Effector memory CD8-positive, alpha-beta T cell (primary cell): ENCODE measurements around the gene MYO10.
"Not testable (repeated sequence)": the region's sequence is repeated elsewhere in the genome, so short reads cannot be mapped to it uniquely, and the experiment has no call there.

Experiments used
- ATAC-seq: fragments of 150-1000 bp; cut with Tn5 transposase; replicated peaks from 2 replicates; pipeline ENCODE4 v1.10.0; 2021; ENCODE audit warnings: mild to moderate bottlenecking, moderate library complexity
- DNase-seq, 3 experiments: peaks; one replicate each; pipeline ENCODE4 v3.0.0; 2021
- H3K27ac Mint-ChIP-seq, 2 donors: one replicate each; pipeline ENCODE4 v1.8.0; 2022; ENCODE audit warnings: mild to moderate bottlenecking in 2 of 2, mixed read lengths in 2 of 2, moderate library complexity in 2 of 2
- H3K27me3 Mint-ChIP-seq, 2 donors: one replicate each; pipeline ENCODE4 v1.8.0; 2022; ENCODE audit warnings: mixed read lengths in 2 of 2
- H3K36me3 Mint-ChIP-seq: one replicate; pipeline ENCODE4 v1.8.0; 2022; ENCODE audit warnings: mild to moderate bottlenecking, moderate library complexity, mixed read lengths; ENCODE audit not compliant: insufficient read depth
- H3K4me1 Mint-ChIP-seq, 2 donors: one replicate each; pipeline ENCODE4 v1.8.0; 2022; ENCODE audit warnings: low read depth in 2 of 2, mixed read lengths in 2 of 2
- H3K4me3 Mint-ChIP-seq, 2 donors: one replicate each; pipeline ENCODE4 v1.8.0; 2022; ENCODE audit warnings: mild to moderate bottlenecking in 2 of 2, mixed read lengths in 2 of 2, moderate library complexity in 2 of 2
- H3K9me3 Mint-ChIP-seq, 2 donors: one replicate each; pipeline ENCODE4 v1.8.0; 2022; ENCODE audit warnings: mixed read lengths in 2 of 2

The MYO10 gene

GRCh38 chr5:16853518-16853917 lies 82.6 kb downstream of the MYO10 start:
- Mint-ChIP-seq H3K27me3 (no peaks in the 10 kb centered on the region), H3K27ac (no peak overlapping the region)
- no peak for DNase-seq

DNA sequence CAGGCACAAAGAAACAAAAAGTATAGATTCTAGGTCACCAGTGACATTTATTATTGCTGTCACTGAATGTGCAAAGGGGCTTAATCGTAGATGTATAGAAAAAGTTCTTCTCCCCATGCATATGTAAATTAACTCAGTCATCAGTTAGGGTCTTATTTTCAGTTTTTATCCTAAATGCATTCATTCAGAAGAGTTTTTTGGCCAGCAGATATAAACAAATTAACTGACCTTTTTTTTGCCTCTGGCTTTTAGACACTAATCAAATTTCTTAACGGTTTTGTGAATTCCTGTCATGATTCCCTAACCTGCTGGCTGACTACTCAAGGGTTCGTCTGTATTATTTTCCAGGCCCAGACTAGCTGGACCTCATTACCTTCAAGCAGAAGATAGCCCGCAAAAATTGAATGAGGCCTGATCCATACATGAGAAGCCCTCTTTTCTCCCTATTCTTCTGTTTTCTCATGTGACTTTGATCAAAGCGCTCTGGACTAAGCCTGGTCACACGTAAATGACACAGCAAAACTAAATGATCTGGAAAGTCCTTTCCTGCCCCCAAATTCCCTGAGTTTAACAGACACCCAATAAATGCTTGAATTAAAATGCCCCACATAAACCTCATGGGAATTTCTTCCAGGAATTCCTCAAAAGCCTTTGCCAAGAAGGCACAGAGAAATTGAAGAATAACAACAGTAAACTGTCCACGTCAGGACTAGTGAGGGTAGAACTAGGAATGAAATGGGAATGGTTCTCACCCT lies 83.7 kb downstream of the MYO10 start:
- ATAC-seq (no peak), DNase-seq (no peak)
- no peak overlapping the region for H3K27ac Mint-ChIP-seq
- H3K27me3 Mint-ChIP-seq, result no peaks in the 10 kb centered on the region
- no peaks in the 10 kb centered on the region for H3K36me3 Mint-ChIP-seq
- H3K9me3 Mint-ChIP-seq, result peaks cover 0 to 1% of the 10 kb centered on the region in 2 donors
- no peak overlapping the region for H3K4me3 Mint-ChIP-seq
- no peaks in the 10 kb centered on the region for H3K4me1 Mint-ChIP-seq

More at GRCh38 chr5:16853518-16853917, 82.6 kb downstream of the MYO10 start:
- no peak for ATAC-seq
- Mint-ChIP-seq H3K9me3 (peaks cover 0 to 1% of the 10 kb centered on the region in 2 donors), H3K4me3 (no peak overlapping the region), H3K4me1 (no peaks in the 10 kb centered on the region), H3K36me3 (no peaks in the 10 kb centered on the region)

DNA sequence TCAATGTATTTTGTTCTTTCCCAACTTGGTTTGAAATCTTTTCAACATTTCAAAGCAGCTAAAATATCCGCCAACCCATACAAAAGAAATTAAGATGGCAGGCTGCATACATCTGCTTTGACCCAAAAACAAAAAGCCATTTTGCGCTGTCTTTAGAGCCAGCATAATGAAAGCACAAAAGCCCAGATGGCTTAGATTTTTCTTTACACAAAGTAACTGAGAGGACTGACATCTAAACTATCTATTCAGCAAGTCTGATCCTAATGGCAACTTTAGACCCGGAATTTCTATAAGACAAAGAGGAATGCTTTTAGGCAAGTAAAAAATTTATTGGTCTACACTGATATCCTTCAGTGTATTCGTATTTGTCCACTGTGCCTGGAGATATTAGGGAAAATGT lies 86.3 kb downstream of the MYO10 start:
- peaks cover 0 to 1% of the 10 kb centered on the region in 2 donors for H3K9me3 Mint-ChIP-seq
- no peak for DNase-seq
- no peaks in the 10 kb centered on the region for H3K27me3 Mint-ChIP-seq
- no peak overlapping the region for H3K4me3 Mint-ChIP-seq
- no peaks in the 10 kb centered on the region for H3K36me3 Mint-ChIP-seq
- H3K27ac Mint-ChIP-seq, result no peak overlapping the region
- ATAC-seq, result no peak
- no peaks in the 10 kb centered on the region for H3K4me1 Mint-ChIP-seq

- no peak overlapping the region for H3K4me3 Mint-ChIP-seq
- H3K9me3 Mint-ChIP-seq, result peaks cover 0 to 1% of the 10 kb centered on the region in 2 donors
- H3K4me1 Mint-ChIP-seq, result no peaks in the 10 kb centered on the region
- no peak overlapping the region for H3K27ac Mint-ChIP-seq
- ATAC-seq (no peak), DNase-seq (no peak)
- H3K27me3 Mint-ChIP-seq, result no peaks in the 10 kb centered on the region
- H3K36me3 Mint-ChIP-seq, result no peaks in the 10 kb centered on the region
These were observed 86.9 kb downstream of the MYO10 start for GRCh38 chr5:16849181-16849580.

DNA sequence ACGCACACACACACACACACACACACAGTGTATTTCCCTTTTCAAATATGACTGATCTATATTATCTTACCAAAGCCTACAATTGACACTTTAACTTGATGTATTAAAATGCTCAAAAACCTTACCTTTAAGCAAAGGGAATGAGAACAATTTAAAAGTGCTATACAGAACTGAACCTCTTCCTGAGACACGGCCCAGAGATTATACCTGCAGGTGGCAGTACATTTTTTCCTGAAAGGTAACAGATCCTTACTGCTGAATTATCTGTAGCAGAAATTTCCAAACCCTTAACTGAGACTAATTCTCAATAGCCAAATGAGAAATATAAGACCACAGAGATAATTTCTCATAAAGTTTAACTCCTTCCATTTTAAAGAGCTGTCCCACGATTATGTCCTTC lies 91.1 kb downstream of the MYO10 start:
- Mint-ChIP-seq H3K27me3 (no peaks in the 10 kb centered on the region), H3K36me3 (no peaks in the 10 kb centered on the region), H3K4me1 (no peaks in the 10 kb centered on the region), H3K27ac (no peak overlapping the region), H3K4me3 (no peak overlapping the region), H3K9me3 (peaks cover 0 to 1% of the 10 kb centered on the region in 2 donors)
- ATAC-seq (no peak), DNase-seq (no peak)

DNA sequence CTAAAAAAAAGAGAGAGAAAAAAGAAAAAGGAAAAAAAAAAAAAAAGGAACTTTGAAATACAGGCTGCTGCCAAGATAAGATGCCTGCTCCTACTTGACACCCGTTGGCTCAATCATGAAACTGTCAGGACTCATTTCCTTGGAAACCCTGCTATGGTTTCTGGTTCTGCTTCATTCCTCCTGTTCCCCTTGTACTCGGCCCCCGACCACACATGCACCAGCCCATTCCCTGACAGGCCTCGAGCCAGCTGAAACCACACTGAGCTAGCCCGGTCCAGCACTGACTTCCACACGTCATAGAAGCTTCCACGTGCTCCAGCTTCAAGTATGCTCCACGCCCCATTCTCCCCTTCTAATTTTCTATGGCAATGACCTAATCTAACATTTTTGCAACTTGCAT lies 93.2 kb downstream of the MYO10 start:
- no peaks in the 10 kb centered on the region for H3K27me3 Mint-ChIP-seq
- no peak overlapping the region for H3K4me3 Mint-ChIP-seq
- peaks cover 0 to 1% of the 10 kb centered on the region in 2 donors for H3K9me3 Mint-ChIP-seq
- no peak overlapping the region for H3K27ac Mint-ChIP-seq
- no peak for ATAC-seq
- H3K4me1 Mint-ChIP-seq, result no peaks in the 10 kb centered on the region
- no peak for DNase-seq
- no peaks in the 10 kb centered on the region for H3K36me3 Mint-ChIP-seq

DNA sequence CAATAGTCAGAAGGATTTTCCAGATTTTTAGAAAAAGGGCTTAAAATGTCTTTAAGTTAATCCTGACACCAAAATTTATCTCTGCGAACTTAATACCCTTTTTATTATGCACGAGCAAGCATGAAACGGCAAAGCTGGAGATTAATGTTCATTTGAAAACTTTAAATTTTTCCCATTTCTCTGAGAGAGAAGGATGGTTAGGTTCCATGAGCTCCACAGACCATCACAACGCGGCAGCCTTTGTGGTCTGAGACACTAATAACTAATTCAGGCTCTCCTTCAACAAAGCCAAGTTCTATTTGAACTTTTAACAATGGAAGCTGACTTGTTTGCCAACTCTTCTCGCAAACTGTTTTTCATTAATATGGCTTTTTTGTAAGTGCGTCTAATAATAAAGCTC lies 94.7 kb downstream of the MYO10 start:
- Mint-ChIP-seq H3K9me3 (peaks cover 0 to 1% of the 10 kb centered on the region in 2 donors), H3K36me3 (no peaks in the 10 kb centered on the region), H3K4me1 (no peaks in the 10 kb centered on the region), H3K4me3 (no peak overlapping the region), H3K27me3 (no peaks in the 10 kb centered on the region), H3K27ac (no peak overlapping the region)
- DNase-seq (no peak), ATAC-seq (no peak)

GRCh38 chr5:16837305-16837704 lies 98.8 kb downstream of the MYO10 start:
- no peaks in the 10 kb centered on the region for H3K27me3 Mint-ChIP-seq
- DNase-seq, result no peak
- H3K36me3 Mint-ChIP-seq, result no peaks in the 10 kb centered on the region
- no peak overlapping the region for H3K4me3 Mint-ChIP-seq
- no peak for ATAC-seq
- no peak overlapping the region for H3K27ac Mint-ChIP-seq
- H3K9me3 Mint-ChIP-seq, result peaks cover 6 to 7% of the 10 kb centered on the region in 2 donors
- no peaks in the 10 kb centered on the region for H3K4me1 Mint-ChIP-seq

- no peak overlapping the region for H3K27ac Mint-ChIP-seq
- no peak overlapping the region for H3K4me3 Mint-ChIP-seq
- no peaks in the 10 kb centered on the region for H3K4me1 Mint-ChIP-seq
- ATAC-seq (no peak), DNase-seq (no peak)
- peaks cover 6 to 7% of the 10 kb centered on the region in 2 donors for H3K9me3 Mint-ChIP-seq
- H3K27me3 Mint-ChIP-seq, result no peaks in the 10 kb centered on the region
- H3K36me3 Mint-ChIP-seq, result no peaks in the 10 kb centered on the region
These were observed 102.1 kb downstream of the MYO10 start for GRCh38 chr5:16834029-16834428.

- H3K36me3 Mint-ChIP-seq, H3K27ac Mint-ChIP-seq, H3K4me3 Mint-ChIP-seq, H3K9me3 Mint-ChIP-seq, H3K27me3 Mint-ChIP-seq, ATAC-seq, H3K4me1 Mint-ChIP-seq, DNase-seq: not testable (repeated sequence)
These were observed 104.8 kb downstream of the MYO10 start for GRCh38 chr5:16831326-16831725.

DNA sequence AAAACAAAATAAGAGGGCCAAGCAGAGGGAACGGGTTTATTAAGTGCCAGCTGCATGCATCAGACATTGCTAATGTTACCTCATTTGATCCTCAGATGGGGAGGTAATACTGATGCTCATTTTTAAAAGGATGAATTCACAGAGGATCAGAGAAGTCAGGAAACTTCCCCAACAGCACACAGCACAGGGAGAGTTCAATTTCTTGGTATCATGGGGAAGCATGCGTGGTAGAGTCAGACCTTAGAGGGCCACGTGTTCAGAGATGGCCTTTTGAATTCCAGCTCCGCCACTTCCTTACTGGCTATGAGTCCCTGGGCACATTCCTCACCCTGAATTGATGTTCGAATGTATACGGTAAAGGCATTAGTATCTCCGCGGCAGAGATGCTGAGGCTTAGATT lies 108.3 kb downstream of the MYO10 start:
- H3K36me3 Mint-ChIP-seq, result no peaks in the 10 kb centered on the region
- DNase-seq, result no peak
- no peak overlapping the region for H3K4me3 Mint-ChIP-seq

GRCh38 chr5:16826379-16827125 lies 109.5 kb downstream of the MYO10 start:
- H3K4me1 Mint-ChIP-seq, result no peaks in the 10 kb centered on the region
- peaks cover 0 to 2% of the 10 kb centered on the region in 2 donors for H3K9me3 Mint-ChIP-seq
- DNase-seq (no peak), ATAC-seq (no peak)
- no peak overlapping the region for H3K27ac Mint-ChIP-seq
- H3K27me3 Mint-ChIP-seq, result no peaks in the 10 kb centered on the region
- H3K4me3 Mint-ChIP-seq, result no peak overlapping the region
- H3K36me3 Mint-ChIP-seq, result no peaks in the 10 kb centered on the region

More for the DNA sequence above, 108.3 kb downstream of the MYO10 start:
- Mint-ChIP-seq H3K4me1 (no peaks in the 10 kb centered on the region), H3K27ac (no peak overlapping the region), H3K9me3 (peaks cover 2 to 3% of the 10 kb centered on the region in 2 donors), H3K27me3 (no peaks in the 10 kb centered on the region)
- no peak for ATAC-seq

DNA sequence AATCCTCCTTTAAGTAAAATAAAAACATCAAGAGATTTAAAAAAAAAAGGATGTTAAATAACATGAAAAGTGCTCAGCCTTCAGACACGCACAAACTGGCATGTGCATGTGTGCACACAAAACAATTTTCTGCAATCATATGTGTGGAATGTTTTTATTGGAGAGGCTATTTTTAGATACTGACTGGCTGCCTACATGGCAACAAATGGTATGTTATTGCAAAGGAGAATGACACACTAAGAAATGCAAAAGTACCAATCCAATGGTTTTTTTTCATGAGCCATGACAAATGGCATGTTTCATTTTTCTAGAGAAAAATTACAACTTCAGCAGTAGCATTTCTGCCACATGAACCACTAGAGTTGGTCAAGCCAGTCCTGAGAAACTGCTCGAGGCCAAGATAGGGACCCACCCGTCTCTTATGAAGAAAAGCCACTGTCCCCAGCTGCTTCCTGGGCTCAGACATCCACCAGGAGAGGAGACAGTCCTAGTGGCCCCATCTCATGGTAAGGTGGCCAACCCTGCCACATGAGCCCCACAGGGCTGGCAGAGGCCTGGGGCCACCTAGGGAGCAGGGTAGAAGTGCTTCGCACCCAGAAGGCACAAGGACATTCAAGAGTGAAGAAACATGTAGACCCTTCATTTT lies 116.4 kb downstream of the MYO10 start:
- Mint-ChIP-seq H3K4me3 (no peak overlapping the region), H3K27me3 (no peaks in the 10 kb centered on the region), H3K4me1 (no peaks in the 10 kb centered on the region), H3K36me3 (no peaks in the 10 kb centered on the region), H3K9me3 (no peaks in the 10 kb centered on the region), H3K27ac (no peak overlapping the region)
- ATAC-seq (no peak), DNase-seq (no peak)

GRCh38 chr5:16815432-16815831 lies 120.7 kb downstream of the MYO10 start:
- ATAC-seq, result no peak

More at GRCh38 chr5:16815432-16815831, 120.7 kb downstream of the MYO10 start:
- Mint-ChIP-seq H3K4me3 (no peak overlapping the region), H3K27ac (no peak overlapping the region), H3K27me3 (no peaks in the 10 kb centered on the region), H3K36me3 (peaks cover 3% of the 10 kb centered on the region), H3K9me3 (no peaks in the 10 kb centered on the region), H3K4me1 (no peaks in the 10 kb centered on the region)
- no peak for DNase-seq
